GM18868 (cell line): Measurements from ENCODE around the gene LDLRAD4.

Experiments
- ATAC-seq: cut with Tn5 transposase; IDR thresholded peaks from one replicate; pipeline ENCODE4 v1.9.1; 2021; ENCODE audit warnings: mild to moderate bottlenecking, moderate library complexity; ENCODE audit not compliant: unreplicated experiment

The LDLRAD4 gene

DNA sequence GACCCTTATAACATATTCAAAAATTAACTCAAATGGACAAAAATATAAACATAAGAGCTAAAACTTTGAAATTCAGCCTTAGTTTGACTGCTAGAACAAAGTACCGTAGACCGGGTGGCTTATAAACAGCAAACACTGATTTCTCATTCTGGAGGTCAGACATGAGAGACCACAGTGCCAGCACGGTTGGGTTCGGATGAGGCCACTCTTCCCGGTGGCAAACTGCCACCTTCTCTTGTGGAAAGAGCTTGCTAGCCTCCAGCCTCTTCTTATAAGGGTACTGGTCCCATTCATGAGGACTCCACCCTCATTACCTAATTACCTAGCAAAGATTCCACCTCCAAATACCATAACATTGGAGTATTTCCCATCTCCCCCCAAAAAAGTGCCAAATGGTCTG lies 416.5 kb downstream of the LDLRAD4 start:
- ATAC-seq = no peak

DNA sequence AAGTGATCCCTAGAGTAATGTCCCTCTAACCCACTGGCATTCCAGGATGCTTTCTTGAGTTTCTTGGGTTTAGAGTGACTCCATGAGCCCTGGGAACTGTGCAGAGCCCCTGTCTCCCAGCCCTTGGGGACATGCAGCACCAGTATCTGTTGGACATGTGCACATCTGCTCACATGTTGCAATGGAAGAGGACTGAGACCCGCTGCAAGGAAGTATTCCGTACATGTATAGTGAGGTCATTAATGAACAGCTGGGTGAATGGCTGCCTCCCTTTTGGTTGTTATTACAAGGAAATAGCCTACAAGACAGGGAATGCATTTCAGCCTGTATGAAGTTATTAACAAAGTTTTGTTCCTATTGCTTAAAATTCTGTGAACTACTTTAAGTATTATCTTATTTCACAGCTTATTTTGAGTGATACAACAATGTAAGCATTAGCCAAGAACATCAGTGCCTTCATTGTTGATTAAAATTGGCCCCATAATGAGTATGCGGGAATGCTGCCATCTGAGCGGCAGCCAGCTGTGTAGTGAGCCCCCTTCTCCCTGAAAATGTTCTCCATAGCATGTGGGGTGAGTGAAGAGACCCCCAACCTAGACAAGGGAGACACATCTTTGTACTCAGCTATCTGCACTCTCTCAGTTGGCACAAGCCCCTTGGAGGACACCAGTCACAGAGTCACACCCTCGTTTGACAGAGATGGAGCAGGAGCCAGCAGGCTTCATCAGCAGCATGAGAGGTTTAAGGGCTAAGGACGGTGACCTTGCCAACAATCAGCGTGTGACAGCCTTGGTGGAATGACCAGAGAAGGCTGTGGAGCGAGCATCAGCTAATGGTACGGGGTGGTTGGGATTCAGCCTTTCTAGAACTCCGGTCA lies 420.4 kb downstream of the LDLRAD4 start:
- ATAC-seq = no peak

DNA sequence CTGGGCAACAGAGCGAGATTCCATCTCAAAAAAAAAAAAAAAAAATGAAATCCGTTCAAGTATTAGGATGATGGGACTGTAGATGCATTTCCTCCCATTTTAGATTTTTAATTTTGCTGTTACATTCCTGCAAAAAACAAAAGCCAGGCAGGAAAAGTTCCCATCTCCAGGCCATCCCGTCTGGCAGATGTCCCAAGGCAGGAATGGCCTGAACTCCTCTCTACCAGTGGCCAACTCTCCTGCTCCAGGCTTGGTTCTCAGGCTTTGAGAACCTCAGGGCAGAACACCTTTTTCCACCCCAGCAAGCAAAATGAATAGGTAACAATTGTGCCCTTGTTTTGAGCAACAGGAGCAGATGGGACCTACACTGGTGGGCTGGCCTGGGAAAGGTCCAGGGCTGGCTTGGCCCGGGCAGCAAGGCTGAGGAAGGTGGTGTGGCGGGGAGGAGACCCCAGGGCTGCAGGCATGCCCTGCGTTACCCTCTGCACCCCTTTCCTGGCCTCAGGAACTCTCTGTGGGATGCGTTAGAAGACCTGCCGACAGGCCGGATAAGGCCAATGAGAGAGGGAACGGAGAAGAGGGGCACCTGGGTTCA lies 421.8 kb downstream of the LDLRAD4 start:
- no peak for ATAC-seq

- ATAC-seq = no peak
These were observed 423.2 kb downstream of the LDLRAD4 start for GRCh38 chr18:13641551-13642439.

DNA sequence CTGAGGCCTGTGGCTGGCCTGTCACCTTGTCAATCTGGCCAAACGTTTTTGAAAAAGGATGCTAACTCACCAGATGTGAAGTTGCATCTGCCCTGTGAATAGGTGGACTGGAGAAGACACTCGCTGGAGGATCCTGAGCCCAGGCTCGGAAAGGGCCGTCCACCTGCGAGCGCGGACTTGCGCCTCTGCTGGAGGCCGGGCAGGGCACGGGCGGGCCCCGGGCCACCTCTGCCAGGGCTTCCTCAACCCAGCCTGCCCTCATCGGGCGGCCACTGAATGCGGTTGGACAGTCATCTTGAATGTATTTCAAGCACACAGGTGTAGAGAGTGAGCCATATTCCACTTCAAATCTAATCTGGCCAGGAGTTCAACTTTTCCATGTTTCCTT lies 423.9 kb downstream of the LDLRAD4 start:
- ATAC-seq = no peak

DNA sequence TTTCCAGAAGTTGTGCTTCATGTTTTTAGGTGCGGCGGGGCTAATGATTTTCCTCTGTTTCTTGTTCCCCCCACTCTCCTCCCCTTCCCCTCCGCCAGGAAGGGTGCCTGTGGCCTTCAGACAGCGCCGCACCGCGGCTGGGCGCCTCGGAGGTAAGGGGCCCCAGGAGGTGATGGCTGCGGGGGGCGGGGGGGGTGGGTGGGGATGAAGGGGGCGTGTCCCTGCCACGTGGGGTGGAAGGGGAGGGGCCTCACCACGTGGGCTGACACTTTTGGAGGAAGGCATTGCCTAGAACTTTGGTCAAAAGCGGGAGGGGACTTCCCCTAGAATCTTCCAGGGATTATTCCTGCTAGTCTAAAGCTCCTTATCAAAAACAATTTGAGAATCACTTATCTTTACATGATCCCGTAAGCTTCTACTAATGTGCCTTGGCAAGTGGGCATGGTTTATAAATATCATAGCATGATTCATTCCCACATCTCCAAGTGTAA lies 424.7 kb downstream of the LDLRAD4 start:
- no peak for ATAC-seq

DNA sequence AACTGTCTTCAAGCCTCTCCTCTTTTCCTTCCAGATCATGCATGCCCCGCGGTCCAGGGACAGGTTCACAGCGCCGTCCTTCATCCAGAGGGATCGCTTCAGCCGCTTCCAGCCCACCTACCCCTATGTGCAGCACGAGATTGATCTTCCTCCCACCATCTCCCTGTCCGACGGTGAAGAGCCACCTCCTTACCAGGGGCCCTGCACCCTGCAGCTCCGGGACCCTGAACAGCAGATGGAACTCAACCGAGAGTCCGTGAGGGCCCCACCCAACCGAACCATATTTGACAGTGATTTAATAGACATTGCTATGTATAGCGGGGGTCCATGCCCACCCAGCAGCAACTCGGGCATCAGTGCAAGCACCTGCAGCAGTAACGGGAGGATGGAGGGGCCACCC lies 426.5 kb downstream of the LDLRAD4 start:
- no peak for ATAC-seq

- ATAC-seq = no peak
These were observed 428.1 kb downstream of the LDLRAD4 start for GRCh38 chr18:13646633-13647032.

DNA sequence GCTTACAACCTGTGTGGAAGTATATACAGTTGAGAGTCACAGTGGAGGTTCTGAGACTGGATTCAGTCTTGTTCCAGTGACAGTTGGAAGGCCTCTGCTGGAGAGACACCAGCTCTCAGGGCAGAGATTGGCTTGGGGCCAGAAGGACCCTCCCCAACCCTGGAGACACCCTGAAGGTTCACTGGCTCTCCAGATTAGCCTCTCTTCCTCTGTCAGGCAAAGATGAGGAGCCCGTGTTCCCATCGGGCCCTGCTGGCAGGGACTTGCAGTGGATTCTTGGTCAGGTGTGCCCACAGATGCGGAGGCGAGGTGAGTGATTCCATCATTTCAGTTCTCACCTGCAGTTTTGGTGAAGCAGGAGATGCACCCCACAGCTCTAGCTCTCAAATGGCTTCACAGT lies 429.2 kb downstream of the LDLRAD4 start:
- ATAC-seq = no peak

DNA sequence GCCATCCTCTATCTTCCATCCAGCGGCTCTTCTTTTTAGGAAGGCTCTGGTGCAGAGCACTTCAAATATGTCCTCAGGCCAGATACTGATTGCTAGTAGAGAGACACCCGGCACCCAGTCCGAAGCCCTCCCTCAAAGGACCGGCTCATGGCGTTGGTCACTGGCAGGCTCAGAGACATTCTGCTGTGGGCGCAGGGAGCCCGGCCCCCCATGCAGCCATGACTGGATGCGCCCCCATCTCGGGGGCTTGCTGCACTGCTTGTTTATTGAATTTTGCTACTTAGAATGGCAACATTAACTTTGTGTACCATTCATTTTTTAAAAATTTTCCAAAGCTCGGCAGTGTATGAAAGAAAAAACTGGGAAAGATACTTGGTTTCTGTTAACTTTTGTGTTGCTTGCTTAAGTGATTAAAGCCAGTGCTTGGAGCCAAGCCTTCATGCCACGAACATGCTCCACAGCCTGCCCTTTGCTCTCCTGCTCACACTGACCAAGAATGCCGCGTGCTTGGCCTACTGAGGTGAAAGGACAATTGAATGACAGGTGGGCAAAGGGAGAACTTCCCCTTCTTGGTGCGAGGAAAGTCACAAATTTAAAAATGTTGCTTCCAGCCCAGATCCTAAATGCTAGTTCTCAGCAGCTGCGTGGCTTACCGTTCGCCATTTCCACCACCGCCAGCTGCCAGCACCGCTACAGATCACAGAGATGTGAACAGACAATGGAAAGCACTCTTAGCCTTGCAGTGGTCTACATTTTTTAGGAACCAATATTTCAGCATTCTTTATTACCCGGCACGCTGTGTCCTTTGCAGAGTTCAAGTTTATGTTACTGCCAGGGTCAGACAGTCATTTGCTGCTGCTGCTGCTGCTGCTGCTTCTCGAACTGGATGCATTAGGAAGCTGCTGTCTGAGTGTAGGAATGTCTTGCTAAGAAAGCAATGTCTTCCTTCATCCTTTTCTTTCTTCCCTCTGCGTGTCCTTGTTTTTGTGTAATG lies 431.1 kb downstream of the LDLRAD4 start:
- no peak for ATAC-seq

DNA sequence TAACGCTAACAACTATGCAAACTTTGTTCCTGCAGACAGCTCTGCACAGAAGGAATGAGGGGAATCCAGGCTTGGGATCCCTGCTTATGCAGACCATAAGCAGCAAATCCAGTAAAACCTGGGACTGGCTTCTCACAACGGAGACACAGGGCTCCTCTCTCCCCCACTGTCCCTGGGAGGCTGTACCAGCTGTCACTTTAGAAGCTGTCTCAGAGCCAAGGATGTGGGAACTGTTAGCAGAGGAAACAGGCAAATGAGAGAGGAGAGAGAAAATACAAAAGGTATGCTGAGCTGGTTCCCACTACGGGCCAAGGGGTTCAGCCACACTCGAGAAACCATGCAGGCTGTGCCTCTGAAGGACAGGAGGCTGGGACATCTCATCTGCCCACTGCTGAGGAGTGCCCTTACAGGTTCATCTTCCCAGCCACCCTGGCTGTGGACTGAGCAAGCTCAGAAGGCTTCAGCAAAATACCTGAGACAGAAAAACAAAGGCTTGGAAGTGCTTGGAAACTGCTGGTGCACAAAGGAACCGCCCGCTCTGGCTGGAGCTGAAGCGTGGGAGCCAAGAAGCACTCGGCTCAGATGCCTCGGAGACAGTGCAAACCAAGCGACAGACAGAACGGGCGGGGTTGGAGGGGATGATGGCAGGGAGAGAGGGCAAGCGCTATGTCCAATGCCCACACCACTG lies 435.3 kb downstream of the LDLRAD4 start:
- ATAC-seq = no peak

DNA sequence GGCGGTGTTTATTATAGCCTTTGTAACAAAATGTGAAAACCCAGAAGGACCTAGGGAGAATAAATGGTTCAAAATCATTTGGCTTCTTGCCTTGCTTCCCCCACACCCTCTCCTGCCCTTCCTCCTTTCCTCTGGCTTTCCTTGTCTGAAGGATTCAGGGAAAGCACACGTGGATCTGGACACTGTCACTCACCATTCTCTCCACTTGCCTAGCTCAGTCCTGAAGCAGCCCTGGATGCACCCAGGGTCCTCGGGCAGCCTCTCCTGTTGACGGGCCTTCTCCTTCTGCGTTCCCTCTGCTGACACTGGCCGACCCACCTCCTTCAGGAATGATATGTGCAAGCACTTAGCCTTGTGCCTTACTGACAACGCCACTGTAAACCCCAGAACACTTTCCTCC lies 439.4 kb downstream of the LDLRAD4 start:
- no peak for ATAC-seq

DNA sequence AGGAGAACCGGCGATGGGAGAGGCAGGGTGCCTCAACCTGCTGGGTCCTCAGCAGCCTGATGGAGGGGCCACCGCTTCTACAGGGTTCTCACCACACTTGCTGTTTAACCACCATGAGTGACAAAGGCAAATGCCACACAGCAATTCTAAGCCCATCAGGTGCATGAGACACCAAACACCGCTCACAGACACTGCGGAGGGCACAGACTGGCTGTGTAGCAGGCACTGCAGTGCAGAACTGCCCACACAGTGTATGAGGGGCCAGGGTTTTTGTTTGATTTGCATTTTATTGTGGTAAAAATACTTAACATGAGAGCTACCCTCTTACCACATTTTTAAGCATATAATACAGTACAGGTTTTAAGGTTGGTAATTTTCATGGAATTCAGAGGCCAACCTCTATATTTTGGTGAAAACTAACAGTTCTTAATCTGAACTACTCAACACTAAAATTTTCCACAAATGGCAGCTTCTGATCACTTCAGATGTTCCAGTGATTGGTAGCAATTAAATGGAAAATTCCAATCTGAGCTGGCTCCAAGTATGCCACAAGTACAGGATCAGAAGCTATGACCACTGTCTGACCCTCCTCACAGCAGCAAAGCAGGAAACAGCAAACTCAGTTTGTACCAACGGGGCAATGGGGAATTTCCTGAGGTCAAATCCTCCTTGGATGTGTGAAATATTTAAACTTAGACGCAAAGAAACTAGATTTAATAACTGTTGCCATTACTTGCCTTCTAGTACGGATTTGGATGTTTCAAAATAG lies 440.1 kb downstream of the LDLRAD4 start:
- ATAC-seq = no peak

DNA sequence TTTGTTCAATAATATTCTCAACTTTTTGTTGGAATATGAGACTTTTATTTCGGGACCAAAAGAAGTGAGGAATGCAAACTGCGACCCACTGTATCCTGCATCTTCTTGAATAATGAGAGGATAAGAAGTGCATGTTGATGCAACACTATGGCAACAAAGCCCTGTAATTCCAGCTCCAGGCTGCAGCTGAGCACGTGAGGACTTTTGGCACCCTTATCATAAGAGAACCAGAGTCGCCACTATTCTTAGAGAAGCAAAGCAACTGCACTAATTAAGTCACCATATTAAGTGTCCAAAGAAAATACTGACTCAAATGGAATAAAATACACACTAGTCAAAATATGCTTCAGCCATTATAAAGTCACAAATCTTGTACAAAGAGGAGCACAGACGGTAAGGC lies 441.9 kb downstream of the LDLRAD4 start:
- ATAC-seq = no peak

DNA sequence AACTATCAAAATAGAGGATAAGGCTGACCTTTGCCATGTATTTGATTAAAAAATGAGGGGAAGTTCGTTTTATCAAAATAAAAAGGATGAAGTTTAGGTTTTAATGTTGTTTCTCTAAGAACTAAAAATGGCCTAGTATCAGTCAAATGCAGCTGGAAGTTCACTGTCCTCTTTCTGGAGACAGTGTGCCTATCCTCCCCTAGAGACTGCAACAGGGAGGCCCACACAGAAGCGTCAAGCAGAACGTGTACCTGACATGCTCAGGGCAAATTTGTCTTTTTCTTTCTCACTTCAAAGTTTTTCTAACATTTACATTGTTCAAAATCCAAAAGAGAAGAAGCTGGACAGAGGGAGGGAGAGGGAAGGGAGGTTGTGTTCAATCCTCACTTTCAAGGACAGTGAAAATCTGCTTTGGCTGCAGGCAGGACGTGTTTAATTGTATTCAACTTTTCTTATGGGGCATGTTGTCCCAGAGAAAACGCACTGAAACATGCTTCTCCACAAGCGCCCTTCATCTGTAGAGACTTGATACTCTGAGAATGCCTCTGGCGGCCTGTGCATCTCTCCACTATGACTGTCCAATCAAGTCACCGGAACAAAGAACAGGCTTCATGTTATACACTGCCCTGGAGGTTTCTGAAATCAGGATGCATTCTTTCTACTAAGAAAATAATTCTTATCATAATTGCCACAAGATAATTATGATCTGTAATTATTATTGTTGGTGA lies 442.7 kb downstream of the LDLRAD4 start:
- ATAC-seq = no peak

- ATAC-seq = no peak
These were observed 443.3 kb downstream of the LDLRAD4 start for GRCh38 chr18:13661779-13662256.

DNA sequence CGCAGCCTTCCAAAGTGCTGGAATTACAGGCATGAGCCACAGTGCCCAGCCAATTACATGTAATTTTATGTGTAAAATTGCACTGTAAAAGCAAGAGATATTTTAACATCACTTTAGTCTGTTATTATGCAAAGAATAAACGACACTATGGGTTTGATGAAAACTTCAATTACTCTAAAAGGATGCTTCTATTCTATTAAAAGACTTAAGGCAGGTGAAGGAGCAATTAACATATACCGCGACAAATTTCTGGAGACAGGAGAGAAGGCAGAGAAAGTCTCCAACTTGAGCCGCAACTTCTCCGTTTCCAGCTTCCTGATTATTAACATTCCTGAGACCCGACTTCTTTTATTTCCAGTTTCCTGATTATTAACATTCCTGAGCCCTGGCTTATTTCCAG lies 454.1 kb downstream of the LDLRAD4 start:
- ATAC-seq = no peak

GRCh38 chr18:13676471-13676870 lies 457.9 kb downstream of the LDLRAD4 start:
- no peak for ATAC-seq
